OCI-M2 (cell line): ENCODE results near the gene C20orf173.

ENCODE experiments used
- DNase-seq: peaks from one replicate; lab custom pipeline; 2025; ENCODE audit not compliant: unreplicated experiment; lab: John Stamatoyannopoulos, UW

C20orf173 gene

GRCh38 chr20:35508493-35509218, 20.8 kb downstream of the C20orf173 start:
- no peak for DNase-seq

- DNase-seq: no peak
Observed at GRCh38 chr20:35506872-35507638, 22.4 kb downstream of the C20orf173 start.

GRCh38 chr20:35506179-35506578, 23.3 kb downstream of the C20orf173 start:
- no peak for DNase-seq

GRCh38 chr20:35504751-35505150, 24.7 kb downstream of the C20orf173 start:
- no peak for DNase-seq

- no peak for DNase-seq
Observed at GRCh38 chr20:35503841-35504561, 25.5 kb downstream of the C20orf173 start.

GRCh38 chr20:35503281-35503680, 26.2 kb downstream of the C20orf173 start:
- DNase-seq: no peak

- DNase-seq: no peak
Observed at GRCh38 chr20:35502352-35502751, 27.1 kb downstream of the C20orf173 start.

GRCh38 chr20:35499271-35499670, 30.2 kb downstream of the C20orf173 start:
- no peak for DNase-seq

- DNase-seq: no peak
Observed at GRCh38 chr20:35497780-35498189, 31.7 kb downstream of the C20orf173 start.

- DNase-seq: no peak
Observed at GRCh38 chr20:35497320-35497719, 32.1 kb downstream of the C20orf173 start.

GRCh38 chr20:35496481-35496880, 33.0 kb downstream of the C20orf173 start:
- no peak for DNase-seq

GRCh38 chr20:35492352-35492751, 37.1 kb downstream of the C20orf173 start:
- no peak for DNase-seq

GRCh38 chr20:35491823-35492222, 37.6 kb downstream of the C20orf173 start:
- no peak for DNase-seq

- DNase-seq: no peak
Observed at GRCh38 chr20:35490736-35491181, 38.7 kb downstream of the C20orf173 start.

- DNase-seq: no peak
Observed at GRCh38 chr20:35489717-35490116, 39.7 kb downstream of the C20orf173 start.

- DNase-seq: no peak
Observed at GRCh38 chr20:35487479-35487878, 42.0 kb downstream of the C20orf173 start.

- DNase-seq: no peak
Observed at GRCh38 chr20:35479798-35480197, 49.7 kb downstream of the C20orf173 start.

GRCh38 chr20:35478804-35479472, 50.5 kb downstream of the C20orf173 start:
- no peak for DNase-seq
